Measurements from ENCODE around the gene TAGLN. TPM values are rescaled to one million over a fixed set of nuclear protein-coding genes. Genes with fewer than 3 reads are reported as not detected.

The TAGLN gene
- total RNA-seq, 5 donors from 2014 or later (not counting 1 experiment from before 2014, with no cell fraction given): 8.5 to 19.7 (median 13.4) TPM

DNA sequence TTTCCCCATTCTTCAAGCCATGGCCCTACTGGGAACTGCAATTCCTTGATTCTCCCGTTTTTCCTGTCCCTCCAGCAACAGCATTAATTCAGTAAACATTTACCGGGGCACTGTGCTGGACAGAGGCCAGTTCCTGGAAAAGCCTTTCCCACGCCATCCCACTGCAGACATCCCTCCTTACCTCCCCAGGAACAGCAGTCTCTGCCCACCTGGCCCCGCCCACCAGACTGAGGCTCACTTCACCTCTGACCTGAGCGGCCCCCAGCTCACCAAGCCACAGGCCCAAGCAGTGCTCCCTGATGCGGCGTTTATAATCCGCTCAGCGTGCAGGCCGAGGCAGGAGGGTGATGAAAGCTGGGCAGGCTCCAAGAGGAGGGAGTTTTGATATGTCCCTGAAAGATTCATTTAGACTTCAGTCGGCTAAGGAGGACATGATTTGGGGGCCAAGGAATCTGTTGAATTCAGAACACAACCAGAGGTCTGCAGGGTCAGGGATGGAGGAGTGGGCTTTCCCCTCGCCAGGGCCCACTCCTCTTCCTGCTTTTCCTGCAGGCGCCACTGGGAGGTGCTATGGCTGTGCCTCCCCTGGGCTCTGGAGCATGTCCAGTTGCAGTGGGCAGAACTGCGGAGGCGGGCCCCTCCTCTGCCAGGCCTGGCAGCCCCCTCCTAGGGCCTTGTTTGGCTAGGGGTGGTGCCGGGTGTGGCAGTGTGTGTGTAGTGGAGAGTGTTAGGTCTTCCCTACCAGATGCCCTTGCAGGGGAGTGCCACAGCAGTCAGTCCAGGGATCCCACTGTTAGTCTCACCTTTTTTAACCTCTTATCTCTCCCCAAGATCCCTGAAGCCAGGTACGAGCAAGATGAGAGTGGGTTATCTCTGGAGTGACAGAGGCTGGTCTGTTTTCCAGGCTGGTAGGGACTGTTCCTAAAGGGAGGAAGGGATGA, 1.4 kb upstream of the TAGLN start:
- POLR2A ChIA-PET: no interaction called here
- H3K4me1 ChIP-seq (ENCODE audit: control insufficient read depth in 1 of 2, extremely low read depth in 1 of 2, insufficient read depth in 2 of 2, low read length in 2 of 2): no peaks in the 10 kb centered on the region
- peaks cover 0 to 6% (median 6%) of the 10 kb centered on the region in 3 donors for H3K4me1 Mint-ChIP-seq
- WGBS (ENCODE audit: insufficient coverage): 91% methylated on average over 5 of the region's 17 CpGs
- H3K4me3 Mint-ChIP-seq: no peak overlapping the region
- no peak overlapping the region for H3K27ac ChIP-seq (ENCODE audit: low read length)
- peaks cover 4 to 9% of the 10 kb centered on the region in 2 donors for H3K36me3 ChIP-seq (ENCODE audit: control insufficient read depth in 2 of 2, extremely low read depth in 1 of 2, insufficient read depth in 1 of 2, low read length in 1 of 2)
- peaks cover 15% of the 10 kb centered on the region for H3K36me3 Mint-ChIP-seq
- H3K9me3 Mint-ChIP-seq: no peaks in the 10 kb centered on the region
- H3K9me3 ChIP-seq: no peaks in the 10 kb centered on the region
- no peak overlapping the region for H3K4me3 ChIP-seq (ENCODE audit: control insufficient read depth in 1 of 2, extremely low read depth in 1 of 2, low read length in 1 of 2)
- ATAC-seq (replicated peaks in 1 of 4) (no peak), DNase-seq (no peak)
- no peaks in the 10 kb centered on the region for H3K27me3 Mint-ChIP-seq
- no peaks in the 10 kb centered on the region for H3K27me3 ChIP-seq (replicated peaks in 1 of 2; ENCODE audit: control insufficient read depth in 2 of 2, extremely low read depth in 1 of 2, insufficient read depth in 2 of 2, low read length in 1 of 2)
- no peak overlapping the region for H3K27ac Mint-ChIP-seq
- CTCF ChIA-PET: interaction anchor here in 1 of 2 donors (0.5 kb wide), 1 partner anchor 1362 kb away, joined by 3 read pairs; no protein-coding TSS in a partner anchor

DNA sequence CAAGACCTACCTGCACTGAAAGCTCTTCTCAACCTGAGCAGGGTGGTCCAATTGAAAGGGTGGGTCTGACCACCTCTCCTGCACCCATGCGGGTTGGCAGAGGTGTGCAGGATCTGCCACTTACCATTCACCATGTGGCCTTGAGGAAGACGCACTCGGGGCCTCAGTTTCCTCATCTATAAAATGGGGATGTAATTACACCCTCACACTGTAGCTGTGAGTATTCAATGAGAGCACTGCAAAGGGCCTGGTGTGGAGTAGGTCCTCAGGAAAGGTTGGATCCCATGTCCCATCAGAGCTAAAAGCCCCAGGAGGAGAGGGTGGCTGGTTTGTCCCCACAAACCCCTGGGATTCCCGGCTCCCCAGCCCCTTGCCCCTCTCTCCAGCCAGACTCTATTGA, 557 bp upstream of the TAGLN start:
- no peak for ATAC-seq (replicated peaks in 1 of 4)
- no peaks in the 10 kb centered on the region for H3K9me3 ChIP-seq
- no peak overlapping the region for H3K27ac Mint-ChIP-seq

DNA sequence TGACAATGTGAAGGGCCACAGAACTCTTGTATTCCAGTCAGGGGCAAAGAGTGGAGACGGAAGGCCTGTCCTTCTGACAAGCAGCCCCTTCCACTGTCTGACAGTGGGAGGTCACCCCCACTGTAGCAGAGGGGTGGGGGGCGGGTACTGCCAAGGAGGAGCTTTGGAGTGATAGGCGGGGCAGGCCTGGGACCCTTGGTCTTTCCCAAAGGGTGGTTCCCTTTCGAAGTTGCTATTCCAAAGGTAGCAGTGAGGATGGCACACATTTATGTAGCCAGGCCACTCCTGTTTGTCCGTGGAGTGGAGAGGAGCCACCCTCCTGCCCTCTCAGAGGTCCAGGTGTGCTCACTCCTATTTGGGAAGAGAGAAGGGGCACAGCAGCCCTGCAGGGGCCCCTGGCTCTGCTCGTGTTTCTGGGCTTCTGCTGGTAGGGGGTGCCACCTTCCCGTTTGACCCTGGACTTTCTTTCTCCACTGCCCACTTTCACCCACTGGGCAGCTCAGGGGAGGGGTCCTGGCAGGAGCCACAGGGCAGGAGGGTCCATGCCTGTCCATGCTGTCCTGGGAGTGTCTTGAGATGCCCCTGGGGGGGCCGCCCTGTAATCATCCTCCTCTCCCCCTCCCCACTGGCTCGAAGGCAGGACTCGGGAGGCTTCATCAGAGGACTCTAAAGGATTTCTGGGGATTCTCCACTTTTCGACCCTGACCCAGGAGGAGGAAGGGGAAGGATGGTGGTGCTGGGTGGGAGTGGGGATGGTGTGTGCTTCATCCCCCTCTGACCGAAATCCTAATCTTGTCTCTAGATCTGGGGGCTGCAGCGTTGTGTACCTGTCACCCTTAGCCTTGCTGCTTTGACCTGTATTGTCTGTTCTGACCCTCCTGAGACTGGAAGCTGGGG, 994 bp downstream of the TAGLN start:
- H3K27ac Mint-ChIP-seq: peak overlapping the region in 1 of 2 donors; percentile 55
- no peak for DNase-seq
- CTCF ChIA-PET: interaction anchor here (0.5 to 0.6 kb wide), 2 partner anchors 43 to 999 kb away, joined by 4 to 5 read pairs; no protein-coding TSS in a partner anchor

More for the DNA sequence above, 557 bp upstream of the TAGLN start:
- CTCF ChIA-PET: no interaction called here
- Histone ChIP-seq H3K4me1 (ENCODE audit: control insufficient read depth in 1 of 2, extremely low read depth in 1 of 2, insufficient read depth in 2 of 2, low read length in 2 of 2) (no peaks in the 10 kb centered on the region), H3K36me3 (ENCODE audit: control insufficient read depth in 2 of 2, extremely low read depth in 1 of 2, insufficient read depth in 1 of 2, low read length in 1 of 2) (peaks cover 10 to 17% of the 10 kb centered on the region in 2 donors), H3K27me3 (replicated peaks in 1 of 2; ENCODE audit: control insufficient read depth in 2 of 2, extremely low read depth in 1 of 2, insufficient read depth in 2 of 2, low read length in 1 of 2) (no peaks in the 10 kb centered on the region), H3K4me3 (ENCODE audit: control insufficient read depth in 1 of 2, extremely low read depth in 1 of 2, low read length in 1 of 2) (no peak overlapping the region), H3K27ac (ENCODE audit: low read length) (no peak overlapping the region)
- Mint-ChIP-seq H3K36me3 (peaks cover 11% of the 10 kb centered on the region), H3K4me1 (peaks cover 0 to 6% (median 2%) of the 10 kb centered on the region in 3 donors), H3K9me3 (no peaks in the 10 kb centered on the region), H3K27me3 (no peaks in the 10 kb centered on the region), H3K4me3 (no peak overlapping the region)
- DNase-seq: no peak
- WGBS (ENCODE audit: insufficient coverage): 100% methylated on average over 1 of the region's 4 CpGs
- POLR2A ChIA-PET: no interaction called here

GRCh38 chr11:117200813-117201657, 1.9 kb downstream of the TAGLN start:
- peaks cover 16% of the 10 kb centered on the region for H3K36me3 Mint-ChIP-seq
- no peak overlapping the region for H3K27ac ChIP-seq (ENCODE audit: low read length)
- H3K9me3 ChIP-seq: no peaks in the 10 kb centered on the region
- ATAC-seq (replicated peaks in 1 of 4) (no peak), DNase-seq (no peak)
- H3K4me1 Mint-ChIP-seq: peaks cover 0 to 11% (median 0%) of the 10 kb centered on the region in 3 donors
- no peaks in the 10 kb centered on the region for H3K9me3 Mint-ChIP-seq
- no peak overlapping the region for H3K4me3 Mint-ChIP-seq
- H3K4me1 ChIP-seq (ENCODE audit: control insufficient read depth in 1 of 2, extremely low read depth in 1 of 2, insufficient read depth in 2 of 2, low read length in 2 of 2): no peaks in the 10 kb centered on the region
- WGBS (ENCODE audit: insufficient coverage): 100% methylated on average over 7 of the region's 12 CpGs
- H3K4me3 ChIP-seq (ENCODE audit: control insufficient read depth in 1 of 2, extremely low read depth in 1 of 2, low read length in 1 of 2): no peak overlapping the region
- POLR2A ChIA-PET: interaction anchor here in 1 of 2 donors (0.6 kb wide), 1 partner anchor 21 kb away, joined by 3 read pairs; no protein-coding TSS in a partner anchor
- no peaks in the 10 kb centered on the region for H3K27me3 Mint-ChIP-seq
- H3K27me3 ChIP-seq (replicated peaks in 1 of 2; ENCODE audit: control insufficient read depth in 2 of 2, extremely low read depth in 1 of 2, insufficient read depth in 2 of 2, low read length in 1 of 2): no peaks in the 10 kb centered on the region
- peak overlapping the region in 1 of 2 donors; percentile 55 for H3K27ac Mint-ChIP-seq
- peaks cover 6 to 36% of the 10 kb centered on the region in 2 donors for H3K36me3 ChIP-seq (ENCODE audit: control insufficient read depth in 2 of 2, extremely low read depth in 1 of 2, insufficient read depth in 1 of 2, low read length in 1 of 2)
- CTCF ChIA-PET: interaction anchor here in 1 of 2 donors (0.6 kb wide), 1 partner anchor 44 kb away, joined by 5 read pairs; no protein-coding TSS in a partner anchor

More for the DNA sequence above, 994 bp downstream of the TAGLN start:
- WGBS (ENCODE audit: insufficient coverage): 83% methylated on average over 1 of the region's 13 CpGs
- H3K27me3 Mint-ChIP-seq: no peaks in the 10 kb centered on the region
- Histone ChIP-seq H3K36me3 (ENCODE audit: control insufficient read depth in 2 of 2, extremely low read depth in 1 of 2, insufficient read depth in 1 of 2, low read length in 1 of 2) (peaks cover 10 to 32% of the 10 kb centered on the region in 2 donors), H3K4me1 (ENCODE audit: control insufficient read depth in 1 of 2, extremely low read depth in 1 of 2, insufficient read depth in 2 of 2, low read length in 2 of 2) (no peaks in the 10 kb centered on the region), H3K9me3 (no peaks in the 10 kb centered on the region), H3K4me3 (ENCODE audit: control insufficient read depth in 1 of 2, extremely low read depth in 1 of 2, low read length in 1 of 2) (no peak overlapping the region), H3K27ac (ENCODE audit: low read length) (no peak overlapping the region), H3K27me3 (replicated peaks in 1 of 2; ENCODE audit: control insufficient read depth in 2 of 2, extremely low read depth in 1 of 2, insufficient read depth in 2 of 2, low read length in 1 of 2) (no peaks in the 10 kb centered on the region)
- peaks cover 14% of the 10 kb centered on the region for H3K36me3 Mint-ChIP-seq
- POLR2A ChIA-PET: interaction anchor here in 1 of 2 donors (0.6 kb wide), 1 partner anchor 20 kb away, joined by 3 read pairs; no protein-coding TSS in a partner anchor
- no peak overlapping the region for H3K4me3 Mint-ChIP-seq
- no peak for ATAC-seq (replicated peaks in 1 of 4)
- H3K4me1 Mint-ChIP-seq: peaks cover 0 to 9% (median under 1%) of the 10 kb centered on the region in 3 donors
- H3K9me3 Mint-ChIP-seq: no peaks in the 10 kb centered on the region

DNA sequence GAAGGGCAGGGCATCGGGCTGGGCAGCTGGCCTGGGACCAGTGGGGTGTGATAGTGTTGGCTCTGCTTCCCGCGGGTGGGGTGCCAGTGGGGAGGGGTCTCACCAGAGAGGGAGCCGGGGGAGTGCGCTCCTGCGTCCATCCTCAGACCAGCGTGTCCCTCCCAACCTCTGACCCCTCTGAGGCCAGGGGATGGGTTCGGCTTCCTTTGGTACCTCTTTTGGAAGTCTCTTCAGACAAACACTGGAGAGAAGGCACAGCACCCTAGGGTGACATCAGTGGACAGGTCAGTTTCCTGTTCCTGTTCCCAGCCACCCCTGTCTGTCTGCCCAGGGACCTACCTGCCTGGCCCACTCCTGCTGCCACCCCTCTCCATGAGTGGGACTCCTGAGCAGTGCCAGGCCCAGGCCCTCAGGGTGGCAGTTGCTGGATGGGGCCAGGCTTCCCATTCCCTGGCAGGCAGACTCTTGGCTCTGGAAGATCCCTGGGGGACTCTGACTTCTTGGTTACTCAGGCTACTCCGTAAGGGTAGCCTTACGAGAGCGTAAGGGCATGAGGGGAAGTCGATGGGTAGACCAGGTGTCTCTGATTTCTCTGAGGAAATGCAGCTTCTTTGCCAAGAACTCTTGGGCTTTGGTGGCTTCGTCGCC, 2.6 kb downstream of the TAGLN start:
- no peaks in the 10 kb centered on the region for H3K27me3 Mint-ChIP-seq
- no peak overlapping the region for H3K27ac ChIP-seq (ENCODE audit: low read length)
- DNase-seq (no peak), ATAC-seq (replicated peaks in 1 of 4) (no peak)
- no peaks in the 10 kb centered on the region for H3K27me3 ChIP-seq (replicated peaks in 1 of 2; ENCODE audit: control insufficient read depth in 2 of 2, extremely low read depth in 1 of 2, insufficient read depth in 2 of 2, low read length in 1 of 2)
- peak overlapping the region in 1 of 2 donors; percentile 48 for H3K27ac Mint-ChIP-seq
- no peaks in the 10 kb centered on the region for H3K9me3 ChIP-seq
- H3K4me1 Mint-ChIP-seq: peaks cover 0 to 11% (median 0%) of the 10 kb centered on the region in 3 donors
- H3K4me1 ChIP-seq (ENCODE audit: control insufficient read depth in 1 of 2, extremely low read depth in 1 of 2, insufficient read depth in 2 of 2, low read length in 2 of 2): no peaks in the 10 kb centered on the region
- H3K9me3 Mint-ChIP-seq: no peaks in the 10 kb centered on the region
- H3K4me3 ChIP-seq (ENCODE audit: control insufficient read depth in 1 of 2, extremely low read depth in 1 of 2, low read length in 1 of 2): no peak overlapping the region
- H3K4me3 Mint-ChIP-seq: no peak overlapping the region
- POLR2A ChIA-PET: no interaction called here
- WGBS (ENCODE audit: insufficient coverage): 95% methylated on average over 7 of the region's 14 CpGs
- H3K36me3 Mint-ChIP-seq: peaks cover 18% of the 10 kb centered on the region
- peaks cover 6 to 39% of the 10 kb centered on the region in 2 donors for H3K36me3 ChIP-seq (ENCODE audit: control insufficient read depth in 2 of 2, extremely low read depth in 1 of 2, insufficient read depth in 1 of 2, low read length in 1 of 2)
- CTCF ChIA-PET: no interaction called here
